ENCODE data around the gene C1QTNF5. TPM values are rescaled to one million over a fixed set of nuclear protein-coding genes. Genes with fewer than 3 reads are reported as not detected.
A peak's percentile ranks its signal among the peaks of the same experiment; 100 is the strongest.

C1QTNF5 gene
- total RNA-seq, 1 experiment from 2014 or later, result not detected

DNA sequence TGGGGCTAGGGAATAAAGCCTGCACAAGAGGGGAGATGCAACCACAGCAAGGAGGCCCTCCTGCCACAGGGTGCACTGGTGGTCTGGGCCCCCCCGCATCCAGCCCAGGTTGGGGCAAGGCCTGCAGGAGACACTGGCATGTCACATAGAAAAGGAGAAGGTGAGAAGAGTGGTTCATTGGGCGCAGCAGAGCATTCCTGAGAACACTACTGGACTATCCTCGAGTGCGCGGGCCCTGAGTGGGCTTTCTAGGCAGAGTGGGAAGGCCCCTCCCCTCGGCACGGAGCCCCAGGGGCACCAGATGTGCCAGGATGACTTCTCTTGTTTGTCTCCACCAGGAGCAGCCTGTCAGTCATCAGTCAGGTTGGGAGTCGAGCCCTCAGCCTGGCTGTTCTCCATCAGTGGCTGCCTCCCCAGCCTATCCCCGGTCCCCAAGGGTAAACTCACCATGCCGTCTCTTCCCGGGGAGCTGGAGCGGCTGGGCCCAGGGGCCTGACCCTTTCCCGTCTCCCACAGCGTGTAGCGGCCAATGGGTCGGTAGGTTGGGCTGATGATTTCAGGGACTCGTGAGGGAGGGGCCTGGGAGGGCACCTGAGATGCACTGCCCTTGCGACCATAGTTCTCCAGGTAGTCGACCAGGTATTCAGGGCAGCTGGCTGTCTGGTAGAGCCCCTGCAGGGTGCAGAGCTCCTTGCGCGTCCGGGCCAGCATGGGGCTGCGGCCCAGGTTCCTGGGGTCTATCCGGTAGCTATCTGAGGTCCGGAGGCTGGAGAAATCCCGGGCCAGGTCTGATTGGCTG, 31.8 kb upstream of the C1QTNF5 start:
- ChIA-PET POLR2A (no interaction called here), CTCF (interaction anchor here (0.5 to 2.3 kb wide), 6 partner anchors 8 to 194 kb away, joined by 3 to 22 read pairs (median 4); partner anchors contain the start of gene RNF26)
- H3K4me1 ChIP-seq (ENCODE audit: control insufficient read depth, insufficient read depth, low read length), result peaks cover 16% of the 10 kb centered on the region
- DNase-seq (ENCODE audit: low read depth, low spot score), result no peak
- H3K36me3 ChIP-seq (ENCODE audit: control insufficient read depth, insufficient read depth, low read length), result no peaks in the 10 kb centered on the region
- no TSS peak for BruUV-seq (replicated peaks)
- no peak for ATAC-seq
- no peak overlapping the region for H3K27ac ChIP-seq (ENCODE audit: low read length)
- in situ Hi-C loops (cut with HindIII; ENCODE audit: low pct_unique_long_range_greater_than_20kb, low sequenced_read_pairs) (no loop called here), intact Hi-C loops (cut with micrococcal nuclease; ENCODE audit: unreplicated experiment) (loop anchor here (5.0 kb wide), 1 partner anchor 35 kb away; no protein-coding TSS in a partner anchor)
- no peaks in the 10 kb centered on the region for H3K9me3 ChIP-seq (ENCODE audit: control insufficient read depth, insufficient read depth, low read depth, low read length)
- no peak overlapping the region for H3K4me3 ChIP-seq (ENCODE audit: low read depth in 2 of 2, low read length in 2 of 2)
- H3K27me3 ChIP-seq (ENCODE audit: control insufficient read depth, insufficient read depth, low read length), result no peaks in the 10 kb centered on the region
- no peak for TF ChIP-seq SIN3A (IDR thresholded peaks at IDR 0.05; ENCODE audit: borderline replicate concordance, insufficient read depth, low read depth, low read length)
- TF ChIP-seq, protein P1, sequence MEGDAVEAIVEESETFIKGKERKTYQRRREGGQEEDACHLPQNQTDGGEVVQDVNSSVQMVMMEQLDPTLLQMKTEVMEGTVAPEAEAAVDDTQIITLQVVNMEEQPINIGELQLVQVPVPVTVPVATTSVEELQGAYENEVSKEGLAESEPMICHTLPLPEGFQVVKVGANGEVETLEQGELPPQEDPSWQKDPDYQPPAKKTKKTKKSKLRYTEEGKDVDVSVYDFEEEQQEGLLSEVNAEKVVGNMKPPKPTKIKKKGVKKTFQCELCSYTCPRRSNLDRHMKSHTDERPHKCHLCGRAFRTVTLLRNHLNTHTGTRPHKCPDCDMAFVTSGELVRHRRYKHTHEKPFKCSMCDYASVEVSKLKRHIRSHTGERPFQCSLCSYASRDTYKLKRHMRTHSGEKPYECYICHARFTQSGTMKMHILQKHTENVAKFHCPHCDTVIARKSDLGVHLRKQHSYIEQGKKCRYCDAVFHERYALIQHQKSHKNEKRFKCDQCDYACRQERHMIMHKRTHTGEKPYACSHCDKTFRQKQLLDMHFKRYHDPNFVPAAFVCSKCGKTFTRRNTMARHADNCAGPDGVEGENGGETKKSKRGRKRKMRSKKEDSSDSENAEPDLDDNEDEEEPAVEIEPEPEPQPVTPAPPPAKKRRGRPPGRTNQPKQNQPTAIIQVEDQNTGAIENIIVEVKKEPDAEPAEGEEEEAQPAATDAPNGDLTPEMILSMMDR (IDR thresholded peaks at IDR 0.05), result no peak
- no peak for TF ChIP-seq TCF7L2 (IDR thresholded peaks at IDR 0.05; ENCODE audit: low read depth, low read length)
- no peak for TF ChIP-seq POLR2AphosphoS5 (IDR thresholded peaks at IDR 0.05; ENCODE audit: low read depth, low read length)
- TF ChIP-seq, protein P2, sequence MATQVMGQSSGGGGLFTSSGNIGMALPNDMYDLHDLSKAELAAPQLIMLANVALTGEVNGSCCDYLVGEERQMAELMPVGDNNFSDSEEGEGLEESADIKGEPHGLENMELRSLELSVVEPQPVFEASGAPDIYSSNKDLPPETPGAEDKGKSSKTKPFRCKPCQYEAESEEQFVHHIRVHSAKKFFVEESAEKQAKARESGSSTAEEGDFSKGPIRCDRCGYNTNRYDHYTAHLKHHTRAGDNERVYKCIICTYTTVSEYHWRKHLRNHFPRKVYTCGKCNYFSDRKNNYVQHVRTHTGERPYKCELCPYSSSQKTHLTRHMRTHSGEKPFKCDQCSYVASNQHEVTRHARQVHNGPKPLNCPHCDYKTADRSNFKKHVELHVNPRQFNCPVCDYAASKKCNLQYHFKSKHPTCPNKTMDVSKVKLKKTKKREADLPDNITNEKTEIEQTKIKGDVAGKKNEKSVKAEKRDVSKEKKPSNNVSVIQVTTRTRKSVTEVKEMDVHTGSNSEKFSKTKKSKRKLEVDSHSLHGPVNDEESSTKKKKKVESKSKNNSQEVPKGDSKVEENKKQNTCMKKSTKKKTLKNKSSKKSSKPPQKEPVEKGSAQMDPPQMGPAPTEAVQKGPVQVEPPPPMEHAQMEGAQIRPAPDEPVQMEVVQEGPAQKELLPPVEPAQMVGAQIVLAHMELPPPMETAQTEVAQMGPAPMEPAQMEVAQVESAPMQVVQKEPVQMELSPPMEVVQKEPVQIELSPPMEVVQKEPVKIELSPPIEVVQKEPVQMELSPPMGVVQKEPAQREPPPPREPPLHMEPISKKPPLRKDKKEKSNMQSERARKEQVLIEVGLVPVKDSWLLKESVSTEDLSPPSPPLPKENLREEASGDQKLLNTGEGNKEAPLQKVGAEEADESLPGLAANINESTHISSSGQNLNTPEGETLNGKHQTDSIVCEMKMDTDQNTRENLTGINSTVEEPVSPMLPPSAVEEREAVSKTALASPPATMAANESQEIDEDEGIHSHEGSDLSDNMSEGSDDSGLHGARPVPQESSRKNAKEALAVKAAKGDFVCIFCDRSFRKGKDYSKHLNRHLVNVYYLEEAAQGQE (IDR thresholded peaks at IDR 0.05; ENCODE audit: insufficient read depth in 1 of 2, low read depth in 2 of 2, low read length in 1 of 2), result no peak

DNA sequence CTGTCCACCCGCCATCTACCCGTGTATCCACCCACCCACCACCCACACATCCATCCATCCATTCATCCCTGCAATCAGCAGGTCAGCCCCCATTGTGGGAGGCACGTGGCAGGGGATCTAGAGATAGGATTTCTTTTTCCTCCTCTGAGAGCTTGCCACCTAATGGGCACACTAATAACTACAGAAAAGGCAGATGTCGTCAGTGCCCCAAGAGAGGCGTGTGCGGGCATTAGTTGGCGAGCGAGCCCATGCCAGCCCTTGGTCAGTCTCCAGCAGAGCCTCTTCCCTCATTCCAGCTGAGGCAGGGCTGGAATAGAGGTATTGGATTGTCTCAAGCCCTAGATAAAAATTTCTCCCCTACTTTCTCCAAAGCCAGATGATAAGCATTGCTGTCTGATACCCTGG, 31.1 kb upstream of the C1QTNF5 start:
- POLR2A ChIA-PET, result no interaction called here
- Histone ChIP-seq H3K27ac (ENCODE audit: low read length) (no peak overlapping the region), H3K9me3 (ENCODE audit: control insufficient read depth, insufficient read depth, low read depth, low read length) (no peaks in the 10 kb centered on the region), H3K4me3 (ENCODE audit: low read depth in 2 of 2, low read length in 2 of 2) (no peak overlapping the region), H3K27me3 (ENCODE audit: control insufficient read depth, insufficient read depth, low read length) (no peaks in the 10 kb centered on the region), H3K4me1 (ENCODE audit: control insufficient read depth, insufficient read depth, low read length) (peaks cover 16% of the 10 kb centered on the region), H3K36me3 (ENCODE audit: control insufficient read depth, insufficient read depth, low read length) (no peaks in the 10 kb centered on the region)
- no TSS peak for BruUV-seq (replicated peaks)
- CTCF ChIA-PET, result interaction anchor here (0.6 to 1.5 kb wide), 3 partner anchors 12 to 194 kb away, joined by 3 to 6 read pairs (median 6); no protein-coding TSS in a partner anchor
- no peak for TF ChIP-seq TCF7L2 (IDR thresholded peaks at IDR 0.05; ENCODE audit: low read depth, low read length)
- TF ChIP-seq, protein P2 (IDR thresholded peaks at IDR 0.05; ENCODE audit: insufficient read depth in 1 of 2, low read depth in 2 of 2, low read length in 1 of 2), result no peak
- no peak for TF ChIP-seq SIN3A (IDR thresholded peaks at IDR 0.05; ENCODE audit: borderline replicate concordance, insufficient read depth, low read depth, low read length)
- TF ChIP-seq, protein P1 (IDR thresholded peaks at IDR 0.05), result no peak; the same call in 1 of the 2 replicates
- TF ChIP-seq POLR2AphosphoS5 (IDR thresholded peaks at IDR 0.05; ENCODE audit: low read depth, low read length), result no peak
- DNase-seq (ENCODE audit: low read depth, low spot score) (no peak), ATAC-seq (peak; percentile 41; the same call in 1 of the 2 replicates)
- intact Hi-C loops (cut with micrococcal nuclease; ENCODE audit: unreplicated experiment) (loop anchor here (5.0 kb wide), 1 partner anchor 34 kb away; no protein-coding TSS in a partner anchor), in situ Hi-C loops (cut with HindIII; ENCODE audit: low pct_unique_long_range_greater_than_20kb, low sequenced_read_pairs) (no loop called here)
